Breast epithelium (tissue), 4 donors: ENCODE data around the gene GATAD2A. TPM values are rescaled to one million over a fixed set of nuclear protein-coding genes. Genes with fewer than 3 reads are reported as not detected.

Experiments used
- DNase-seq, 2 donors: peaks; one replicate each; pipeline ENCODE4 v3.0.0-alpha.2; 2019; ENCODE audit warnings: low spot score in 2 of 2
- H3K27ac ChIP-seq, 2 donors: fragments of 200-600 bp; sonication (generic) in 1 of 2; one replicate each; pipeline ENCODE4 v1.5.1; 2016 to 2019; ENCODE audit warnings: mild to moderate bottlenecking in 1 of 2
- H3K27me3 ChIP-seq, 2 donors: fragments of 200-600 bp; sonication (generic) in 1 of 2; one replicate each; pipeline versions ENCODE4 v1.5.1 to v1.6.0; 2017 to 2019; ENCODE audit warnings: control low read depth in 1 of 2, mild to moderate bottlenecking in 1 of 2
- H3K36me3 ChIP-seq: fragments of 200-600 bp; one replicate; pipeline ENCODE4 v1.5.1; 2019
- H3K4me1 ChIP-seq, 2 donors: fragments of 200-600 bp; sonication (generic); one replicate each; pipeline ENCODE4 v1.5.1; 2016 to 2019; ENCODE audit warnings: control low read depth in 1 of 2
- H3K4me3 ChIP-seq, 3 donors: fragments of 200-600 bp; sonication (generic); 1 replicate in 2 of 3; 2 replicates in 1 of 3; pipeline ENCODE4 v1.5.1; 2016 to 2019; ENCODE audit warnings: mild to moderate bottlenecking in 3 of 3, moderate library complexity in 2 of 3
- H3K9me3 ChIP-seq, 2 donors: fragments of 200-600 bp; sonication (generic) in 1 of 2; one replicate each; pipeline ENCODE4 v1.5.1; 2016 to 2019; ENCODE audit warnings: control low read depth in 1 of 2
- CTCF ChIP-seq, 3 donors: fragments of 450-650 bp; IDR thresholded peaks; one replicate each; pipeline ENCODE4 v1.5.1; 2016 to 2017; ENCODE audit warnings: antibody characterized with exemption in 3 of 3, mild to moderate bottlenecking in 3 of 3, moderate library complexity in 3 of 3
- POLR2A ChIP-seq: fragments of 450-650 bp; IDR thresholded peaks from one replicate; pipeline ENCODE4 v1.6.1; 2016; ENCODE audit warnings: antibody characterized with exemption, mild to moderate bottlenecking, moderate library complexity
- POLR2AphosphoS5 ChIP-seq, 3 donors: sonication (generic); formaldehyde crosslinking; IDR thresholded peaks; one replicate each; pipeline ENCODE4 v1.6.1; 2017; ENCODE audit warnings: antibody characterized with exemption in 3 of 3
- intact Hi-C: fragments of 100-400 bp; cut with DNase I; formaldehyde crosslinking; loops from one replicate; pipeline ENCODE4 v1.15.1; 2023; ENCODE audit warnings: low total_unique reads
- total RNA-seq, 3 donors: library from RNA; depleted of rRNA; stranded (reverse); fragments of >200 nt; gene quantifications; one replicate each; pipeline ENCODE4 v1.1.0, GENCODE V29; 2016

Gene GATAD2A
- total RNA-seq, 3 donors from 2014 or later, result 29.1 to 38.7 (median 33.6) TPM

GRCh38 chr19:19362075-19362474 is 43.4 kb upstream of the GATAD2A start:
- Histone ChIP-seq H3K4me1 (no peaks in the 10 kb centered on the region), H3K9me3 (no peaks in the 10 kb centered on the region), H3K4me3 (no peak overlapping the region), H3K27ac (peak overlapping the region in 1 of 2 donors; percentile 33), H3K27me3 (no peaks in the 10 kb centered on the region), H3K36me3 (no peaks in the 10 kb centered on the region)
- DNase-seq, result no peak
- intact Hi-C loops, result loop anchor here (10.0 kb wide), 1 partner anchor 133 kb away; no protein-coding TSS in a partner anchor
- TF ChIP-seq CTCF (IDR thresholded peaks at IDR 0.05), result no peak
- no peak for TF ChIP-seq POLR2AphosphoS5 (IDR thresholded peaks at IDR 0.05)
- no peak for TF ChIP-seq POLR2A

GRCh38 chr19:19366434-19367396 is 38.8 kb upstream of the GATAD2A start:
- H3K4me3 ChIP-seq, result peak overlapping the region in 1 of 3 donors; percentile 43
- DNase-seq, result peak; percentile 70 to 77
- no peaks in the 10 kb centered on the region for H3K36me3 ChIP-seq
- TF ChIP-seq CTCF (IDR thresholded peaks at IDR 0.05) (peak; percentile 86 to 96 (median 92)), POLR2A (no peak), POLR2AphosphoS5 (IDR thresholded peaks at IDR 0.05) (no peak)
- intact Hi-C loops, result loop anchor here (10.0 kb wide), 1 partner anchor 128 kb away; no protein-coding TSS in a partner anchor
- no peaks in the 10 kb centered on the region for H3K4me1 ChIP-seq
- no peaks in the 10 kb centered on the region for H3K9me3 ChIP-seq
- peak overlapping the region; percentile 20 to 36 for H3K27ac ChIP-seq
- no peaks in the 10 kb centered on the region for H3K27me3 ChIP-seq

- intact Hi-C loops, result loop anchor here (10.0 kb wide), 1 partner anchor 127 kb away; no protein-coding TSS in a partner anchor
- no peak for TF ChIP-seq POLR2A
- no peak for TF ChIP-seq POLR2AphosphoS5 (IDR thresholded peaks at IDR 0.05)
- TF ChIP-seq CTCF (IDR thresholded peaks at IDR 0.05), result no peak
These were observed 37.4 kb upstream of the GATAD2A start for GRCh38 chr19:19368087-19368486.

GRCh38 chr19:19371059-19371458 is 34.4 kb upstream of the GATAD2A start:
- no peak for DNase-seq
- TF ChIP-seq POLR2AphosphoS5 (IDR thresholded peaks at IDR 0.05) (no peak), POLR2A (no peak), CTCF (IDR thresholded peaks at IDR 0.05) (no peak)
- Histone ChIP-seq H3K36me3 (no peaks in the 10 kb centered on the region), H3K27ac (no peak overlapping the region), H3K9me3 (no peaks in the 10 kb centered on the region), H3K4me1 (no peaks in the 10 kb centered on the region), H3K27me3 (no peaks in the 10 kb centered on the region), H3K4me3 (no peak overlapping the region)
- intact Hi-C loops, result no loop called here

More at GRCh38 chr19:19368087-19368486, 37.4 kb upstream of the GATAD2A start:
- Histone ChIP-seq H3K27ac (no peak overlapping the region), H3K27me3 (no peaks in the 10 kb centered on the region), H3K36me3 (no peaks in the 10 kb centered on the region), H3K4me3 (no peak overlapping the region), H3K9me3 (no peaks in the 10 kb centered on the region), H3K4me1 (no peaks in the 10 kb centered on the region)
- no peak for DNase-seq
